Calu3 (cell line): ENCODE measurements around the gene XRCC5. TPM values are rescaled to one million over a fixed set of nuclear protein-coding genes. Genes with fewer than 3 reads are reported as not detected.
"Not testable (repeated sequence)": the region's sequence is repeated elsewhere in the genome, so short reads cannot be mapped to it uniquely, and the experiment has no call there.

ENCODE experiments used
- BruUV-seq: library from RNA; stranded (reverse); fragments of 400-500 nt; replicated peaks from 2 replicates; lab custom pipeline; 2021; lab: Mats Ljungman, UMichigan
- CTCF ChIA-PET: fragments of 300-600 bp; sonication (Branson Sonifier 250); formaldehyde crosslinking; loops from one replicate; lab custom pipeline; 2022; ENCODE audit warnings: antibody characterized with exemption; lab: Charles Lee
- DNase-seq: peaks from one replicate; pipeline ENCODE4 v3.0.0; 2022
- H3K27ac Mint-ChIP-seq: one replicate; pipeline ENCODE4 v1.8.0; 2022; ENCODE audit warnings: mixed read lengths; ENCODE audit not compliant: unreplicated experiment
- H3K27me3 Mint-ChIP-seq: one replicate; pipeline ENCODE4 v1.8.0; 2022; ENCODE audit warnings: mixed read lengths; ENCODE audit not compliant: unreplicated experiment
- H3K36me3 Mint-ChIP-seq: one replicate; pipeline ENCODE4 v1.8.0; 2022; ENCODE audit warnings: mild to moderate bottlenecking, moderate library complexity, mixed read lengths; ENCODE audit not compliant: insufficient read depth, unreplicated experiment
- H3K4me1 Mint-ChIP-seq: one replicate; pipeline ENCODE4 v1.8.0; 2022; ENCODE audit warnings: mild to moderate bottlenecking, low read depth, mixed read lengths; ENCODE audit not compliant: unreplicated experiment
- H3K4me3 Mint-ChIP-seq: one replicate; pipeline ENCODE4 v1.8.0; 2022; ENCODE audit warnings: mild to moderate bottlenecking, low read depth, moderate library complexity, mixed read lengths; ENCODE audit not compliant: unreplicated experiment
- H3K9me3 Mint-ChIP-seq: one replicate; pipeline ENCODE4 v1.8.0; 2022; ENCODE audit warnings: low read depth, mixed read lengths; ENCODE audit not compliant: unreplicated experiment
- intact Hi-C: fragments of 100-400 bp; cut with micrococcal nuclease; formaldehyde crosslinking; loops from one replicate; pipeline ENCODE4 v1.10.0; 2022; ENCODE audit not compliant: unreplicated experiment
- total RNA-seq: library from RNA; stranded (reverse); gene quantifications from 2 replicates; pipeline ENCODE4 v1.2.3, GENCODE V29; 2022
- TF ChIP-seq, protein P1 (sequence below): fragments of 200-600 bp; IDR thresholded peaks from one replicate; pipeline ENCODE4 v1.8.0; 2022; ENCODE audit warnings: antibody characterized with exemption; ENCODE audit not compliant: unreplicated experiment

The XRCC5 gene
- total RNA-seq, 1 experiment from 2014 or later = 313 TPM

DNA sequence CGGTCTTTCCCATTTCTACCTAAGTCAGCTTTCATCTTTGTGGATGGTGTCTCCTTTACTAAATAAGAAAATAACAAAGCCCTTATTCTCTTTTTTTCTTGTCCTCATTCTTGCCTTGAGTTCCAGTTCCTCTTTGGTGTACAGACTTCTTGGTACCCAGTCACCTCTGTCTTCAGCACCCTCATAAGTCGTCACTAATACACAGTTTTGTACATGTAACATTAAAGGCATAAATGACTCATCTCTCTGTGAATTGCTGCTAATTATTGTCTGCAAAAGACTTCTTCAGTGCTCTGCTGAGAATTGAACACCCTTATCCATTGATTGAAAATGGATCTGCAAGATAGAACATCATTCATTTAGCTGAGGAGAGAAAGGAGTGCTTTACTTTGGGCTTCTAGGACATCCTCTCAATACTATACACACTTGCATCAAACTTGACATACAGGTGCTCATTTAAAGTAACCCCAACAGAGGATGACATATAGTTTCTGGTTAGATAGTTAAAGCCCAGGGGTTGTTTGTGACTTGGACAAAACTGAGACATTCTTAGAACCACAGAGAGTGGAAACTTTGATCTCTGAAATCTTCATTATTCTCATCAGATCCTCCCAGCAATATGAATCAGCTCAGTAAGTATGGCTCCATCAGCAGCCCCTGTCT lies 97.0 kb downstream of the XRCC5 start:
- Mint-ChIP-seq H3K9me3 (no peaks in the 10 kb centered on the region), H3K27me3 (no peaks in the 10 kb centered on the region), H3K27ac (no peak overlapping the region), H3K4me3 (no peak overlapping the region), H3K36me3 (peaks cover 56% of the 10 kb centered on the region), H3K4me1 (peaks cover 7% of the 10 kb centered on the region)
- CTCF ChIA-PET = no interaction called here
- intact Hi-C loops = no loop called here
- BruUV-seq = no TSS peak
- no peak for DNase-seq
- TF ChIP-seq, protein P1, sequence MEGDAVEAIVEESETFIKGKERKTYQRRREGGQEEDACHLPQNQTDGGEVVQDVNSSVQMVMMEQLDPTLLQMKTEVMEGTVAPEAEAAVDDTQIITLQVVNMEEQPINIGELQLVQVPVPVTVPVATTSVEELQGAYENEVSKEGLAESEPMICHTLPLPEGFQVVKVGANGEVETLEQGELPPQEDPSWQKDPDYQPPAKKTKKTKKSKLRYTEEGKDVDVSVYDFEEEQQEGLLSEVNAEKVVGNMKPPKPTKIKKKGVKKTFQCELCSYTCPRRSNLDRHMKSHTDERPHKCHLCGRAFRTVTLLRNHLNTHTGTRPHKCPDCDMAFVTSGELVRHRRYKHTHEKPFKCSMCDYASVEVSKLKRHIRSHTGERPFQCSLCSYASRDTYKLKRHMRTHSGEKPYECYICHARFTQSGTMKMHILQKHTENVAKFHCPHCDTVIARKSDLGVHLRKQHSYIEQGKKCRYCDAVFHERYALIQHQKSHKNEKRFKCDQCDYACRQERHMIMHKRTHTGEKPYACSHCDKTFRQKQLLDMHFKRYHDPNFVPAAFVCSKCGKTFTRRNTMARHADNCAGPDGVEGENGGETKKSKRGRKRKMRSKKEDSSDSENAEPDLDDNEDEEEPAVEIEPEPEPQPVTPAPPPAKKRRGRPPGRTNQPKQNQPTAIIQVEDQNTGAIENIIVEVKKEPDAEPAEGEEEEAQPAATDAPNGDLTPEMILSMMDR = no peak

DNA sequence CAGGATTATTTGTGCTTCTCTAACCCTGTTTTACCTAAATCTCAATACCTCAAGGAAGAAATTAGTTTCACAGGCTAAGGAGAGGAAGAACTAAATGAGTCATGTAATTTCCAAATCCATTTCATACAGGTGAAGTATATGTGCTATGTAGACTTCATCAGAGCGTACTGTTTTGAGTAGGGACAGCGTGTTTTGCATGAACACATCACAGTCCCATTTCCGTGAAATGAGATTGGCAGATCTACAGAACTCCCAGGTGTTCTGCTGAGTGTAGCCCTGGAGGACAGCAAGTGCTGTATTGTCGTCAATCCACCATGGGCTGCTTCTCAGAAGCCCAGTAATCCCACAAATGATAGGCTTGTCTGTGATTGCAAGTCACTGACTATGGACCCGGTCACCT lies 97.7 kb downstream of the XRCC5 start:
- Mint-ChIP-seq H3K36me3 (peaks cover 58% of the 10 kb centered on the region), H3K9me3 (no peaks in the 10 kb centered on the region), H3K27ac (no peak overlapping the region), H3K27me3 (no peaks in the 10 kb centered on the region), H3K4me3 (no peak overlapping the region), H3K4me1 (peaks cover 6% of the 10 kb centered on the region)
- TF ChIP-seq, protein P1 = no peak
- CTCF ChIA-PET = no interaction called here
- no peak for DNase-seq
- intact Hi-C loops = no loop called here
- no TSS peak for BruUV-seq

DNA sequence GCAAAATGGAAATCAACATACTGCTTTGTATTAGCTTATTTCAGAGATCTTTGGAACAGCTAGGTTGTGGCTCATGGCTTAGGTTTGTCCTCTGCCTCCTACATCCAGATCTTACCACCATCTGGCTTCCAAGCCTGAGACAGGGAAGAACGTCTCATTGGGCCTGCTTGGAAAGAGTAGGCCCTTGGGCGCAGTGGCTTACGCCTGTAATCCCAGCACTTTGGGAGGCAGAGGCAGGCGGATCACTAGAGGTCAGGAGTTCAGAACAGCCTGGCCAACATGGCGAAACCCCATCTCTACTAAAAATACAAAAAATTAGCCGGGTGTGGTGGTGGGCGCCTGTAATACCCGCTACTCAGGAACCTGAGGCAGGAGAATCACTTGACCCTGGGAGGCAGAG lies 99.5 kb downstream of the XRCC5 start:
- H3K4me1 Mint-ChIP-seq, CTCF ChIA-PET, H3K9me3 Mint-ChIP-seq, intact Hi-C loops, H3K4me3 Mint-ChIP-seq, H3K27me3 Mint-ChIP-seq, BruUV-seq, H3K27ac Mint-ChIP-seq, DNase-seq: not testable (repeated sequence)
- peaks cover 63% of the 10 kb centered on the region for H3K36me3 Mint-ChIP-seq

DNA sequence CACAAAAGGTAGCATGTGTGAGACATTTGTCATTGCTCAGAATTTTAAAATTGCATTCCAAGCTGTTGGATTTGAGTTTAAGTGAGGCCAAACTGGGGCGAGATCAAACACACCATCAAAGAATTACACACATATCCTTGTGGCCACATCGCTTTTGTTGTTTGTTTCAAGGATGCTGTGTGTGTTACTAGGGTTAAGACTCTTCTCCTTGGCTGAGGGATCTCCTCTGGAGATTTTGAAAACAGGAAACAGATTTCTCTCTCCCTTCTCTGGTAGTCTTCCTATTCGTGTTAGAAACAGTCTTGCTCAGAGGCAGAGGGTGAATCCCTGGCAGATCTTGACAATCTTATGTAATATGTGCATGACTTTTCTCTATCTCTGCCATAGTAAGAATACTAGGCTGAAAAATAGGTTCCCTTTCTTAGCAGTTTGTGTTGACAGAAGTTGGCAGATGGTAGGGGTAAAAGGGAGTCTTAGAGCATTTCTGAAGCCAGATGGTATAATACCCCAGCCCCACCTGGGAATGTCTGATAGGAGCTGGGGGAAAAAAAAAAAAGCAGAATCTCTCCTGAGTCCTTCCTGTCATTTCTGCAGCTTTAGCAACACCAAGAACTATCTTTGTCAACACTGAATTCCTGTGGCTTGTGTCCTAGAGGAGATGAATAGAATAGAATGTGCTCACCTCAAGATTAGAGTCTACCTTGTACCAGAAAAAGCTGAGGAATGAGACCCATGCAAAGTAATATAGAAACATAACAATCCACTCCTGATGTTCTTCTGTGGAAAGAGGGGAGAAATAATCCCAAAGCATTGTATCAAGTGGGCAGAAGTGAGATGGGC lies 101.8 kb downstream of the XRCC5 start:
- intact Hi-C loops = loop anchor here (10.0 kb wide), 1 partner anchor 264 kb away; no protein-coding TSS in a partner anchor
- Mint-ChIP-seq H3K4me3 (no peak overlapping the region), H3K27ac (no peak overlapping the region), H3K4me1 (no peaks in the 10 kb centered on the region), H3K36me3 (peaks cover 45% of the 10 kb centered on the region), H3K9me3 (no peaks in the 10 kb centered on the region), H3K27me3 (no peaks in the 10 kb centered on the region)
- TF ChIP-seq, protein P1 = no peak
- CTCF ChIA-PET = no interaction called here
- BruUV-seq = no TSS peak
- no peak for DNase-seq
